Brain microvascular endothelial cell (primary cell): ENCODE results near the gene ARRDC2.
A peak's percentile ranks its signal among the peaks of the same experiment; 100 is the strongest.

Experiments
- DNase-seq: peaks from one replicate; pipeline ENCODE4 v3.0.0-alpha.2; 2020
- H3K27ac ChIP-seq: fragments of 250-450 bp; sonication (Bioruptor Pico); 2 replicates; pipeline ENCODE4 v1.5.1; 2020; ENCODE audit warnings: mild to moderate bottlenecking, moderate library complexity
- H3K27me3 ChIP-seq: fragments of 250-450 bp; sonication (Bioruptor Pico); replicated peaks from 2 replicates; pipeline ENCODE4 v1.5.1; 2020; ENCODE audit warnings: mild to moderate bottlenecking
- H3K36me3 ChIP-seq: fragments of 250-450 bp; sonication (Bioruptor Pico); replicated peaks from 2 replicates; pipeline ENCODE4 v1.5.1; 2020; ENCODE audit warnings: mild to moderate bottlenecking
- H3K4me3 ChIP-seq: 2 replicates; pipeline ENCODE4 v1.5.1; 2011; ENCODE audit warnings: low read depth, mild to moderate bottlenecking, control low read depth, low read length, moderate library complexity
- CTCF ChIP-seq: IDR thresholded peaks from 2 replicates; pipeline ENCODE4 v1.5.1; 2011; ENCODE audit warnings: low read depth, mild to moderate bottlenecking, moderate library complexity, low read length, control low read depth, inconsistent platforms; ENCODE audit errors: missing control alignments
- in situ Hi-C: cut with HindIII; loops from 2 replicates; pipeline ENCODE4 v1.10.0; 2017; ENCODE audit warnings: low sequenced_read_pairs, low pct_ligation_motif_present

Gene ARRDC2

GRCh38 chr19:18041054-18041453 lies 33.1 kb downstream of the ARRDC2 start:
- no peaks in the 10 kb centered on the region for H3K27me3 ChIP-seq
- H3K4me3 ChIP-seq: no peak overlapping the region
- in situ Hi-C loops: no loop called here
- H3K36me3 ChIP-seq: no peaks in the 10 kb centered on the region
- H3K27ac ChIP-seq: no peak overlapping the region
- DNase-seq: no peak
- no peak for TF ChIP-seq CTCF

GRCh38 chr19:18043676-18044075 lies 35.7 kb downstream of the ARRDC2 start:
- Histone ChIP-seq H3K27me3 (no peaks in the 10 kb centered on the region), H3K36me3 (no peaks in the 10 kb centered on the region), H3K27ac (no peak overlapping the region), H3K4me3 (no peak overlapping the region)
- no peak for DNase-seq
- no peak for TF ChIP-seq CTCF
- in situ Hi-C loops: no loop called here

GRCh38 chr19:18044825-18045304 lies 36.9 kb downstream of the ARRDC2 start:
- Histone ChIP-seq H3K4me3 (peak overlapping the region; percentile 29), H3K36me3 (no peaks in the 10 kb centered on the region), H3K27ac (no peak overlapping the region), H3K27me3 (no peaks in the 10 kb centered on the region)
- in situ Hi-C loops: no loop called here
- TF ChIP-seq CTCF: no peak
- DNase-seq: peak; percentile 62

GRCh38 chr19:18045307-18046050 lies 37.5 kb downstream of the ARRDC2 start:
- no peaks in the 10 kb centered on the region for H3K36me3 ChIP-seq
- no peak overlapping the region for H3K27ac ChIP-seq
- TF ChIP-seq CTCF: no peak
- in situ Hi-C loops: no loop called here
- no peaks in the 10 kb centered on the region for H3K27me3 ChIP-seq
- H3K4me3 ChIP-seq: peak overlapping the region; percentile 29
- no peak for DNase-seq

- DNase-seq: peak; percentile 59
- H3K36me3 ChIP-seq: no peaks in the 10 kb centered on the region
- no peaks in the 10 kb centered on the region for H3K27me3 ChIP-seq
- H3K27ac ChIP-seq: peak overlapping the region; percentile 4
- H3K4me3 ChIP-seq: no peak overlapping the region
- in situ Hi-C loops: no loop called here
- no peak for TF ChIP-seq CTCF
Measured at GRCh38 chr19:18046059-18046718, 38.2 kb downstream of the ARRDC2 start.
